ENCODE data around the gene GIPC2.

DNA sequence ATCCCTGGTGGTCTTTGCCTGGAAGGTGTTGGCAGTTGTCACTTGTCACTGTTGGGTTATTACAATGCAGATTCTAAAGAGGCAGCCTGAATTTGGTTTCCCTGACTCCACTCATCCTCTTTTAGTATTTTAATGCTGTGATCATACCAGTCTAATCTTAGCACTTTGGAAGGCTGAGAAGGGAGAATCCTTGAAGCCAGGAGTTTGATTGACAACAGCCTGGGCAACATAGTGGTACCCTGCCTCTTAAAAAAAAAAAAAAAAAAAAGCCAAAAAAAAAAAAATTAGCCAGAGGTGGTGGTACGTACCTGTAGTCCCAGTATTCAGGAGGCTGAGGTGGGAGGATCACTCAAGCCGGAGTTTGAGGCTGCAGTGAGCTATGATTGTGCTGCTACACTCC lies 7.7 kb downstream of the GIPC2 start:
- TF ChIP-seq, protein P1, sequence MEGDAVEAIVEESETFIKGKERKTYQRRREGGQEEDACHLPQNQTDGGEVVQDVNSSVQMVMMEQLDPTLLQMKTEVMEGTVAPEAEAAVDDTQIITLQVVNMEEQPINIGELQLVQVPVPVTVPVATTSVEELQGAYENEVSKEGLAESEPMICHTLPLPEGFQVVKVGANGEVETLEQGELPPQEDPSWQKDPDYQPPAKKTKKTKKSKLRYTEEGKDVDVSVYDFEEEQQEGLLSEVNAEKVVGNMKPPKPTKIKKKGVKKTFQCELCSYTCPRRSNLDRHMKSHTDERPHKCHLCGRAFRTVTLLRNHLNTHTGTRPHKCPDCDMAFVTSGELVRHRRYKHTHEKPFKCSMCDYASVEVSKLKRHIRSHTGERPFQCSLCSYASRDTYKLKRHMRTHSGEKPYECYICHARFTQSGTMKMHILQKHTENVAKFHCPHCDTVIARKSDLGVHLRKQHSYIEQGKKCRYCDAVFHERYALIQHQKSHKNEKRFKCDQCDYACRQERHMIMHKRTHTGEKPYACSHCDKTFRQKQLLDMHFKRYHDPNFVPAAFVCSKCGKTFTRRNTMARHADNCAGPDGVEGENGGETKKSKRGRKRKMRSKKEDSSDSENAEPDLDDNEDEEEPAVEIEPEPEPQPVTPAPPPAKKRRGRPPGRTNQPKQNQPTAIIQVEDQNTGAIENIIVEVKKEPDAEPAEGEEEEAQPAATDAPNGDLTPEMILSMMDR (IDR thresholded peaks at IDR 0.05) = no peak
- TF ChIP-seq POLR2A (IDR thresholded peaks at IDR 0.05) (no peak), EP300 (IDR thresholded peaks at IDR 0.05) (no peak)
